Measurements from ENCODE around the gene SPTBN2. TPM values are rescaled to one million over a fixed set of nuclear protein-coding genes. Genes with fewer than 3 reads are reported as not detected.
A peak's percentile ranks its signal among the peaks of the same experiment; 100 is the strongest.

The SPTBN2 gene
- total RNA-seq, 1 experiment from 2014 or later = 7.3 TPM

- Histone ChIP-seq H3K9me3 (ENCODE audit: control insufficient read depth, insufficient read depth, low read depth, low read length) (no peaks in the 10 kb centered on the region), H3K4me1 (ENCODE audit: control insufficient read depth, insufficient read depth, low read length) (peaks cover 6% of the 10 kb centered on the region; the same call in 1 of the 2 replicates), H3K27me3 (ENCODE audit: control insufficient read depth, insufficient read depth, low read length) (peaks cover 38% of the 10 kb centered on the region), H3K27ac (ENCODE audit: low read length) (no peak overlapping the region), H3K36me3 (ENCODE audit: control insufficient read depth, insufficient read depth, low read length) (no peaks in the 10 kb centered on the region), H3K4me3 (ENCODE audit: low read depth in 2 of 2, low read length in 2 of 2) (no peak overlapping the region)
- intact Hi-C loops (cut with micrococcal nuclease; ENCODE audit: unreplicated experiment) = no loop called here
- BruUV-seq (replicated peaks) = no TSS peak
- in situ Hi-C loops (cut with HindIII; ENCODE audit: low pct_unique_long_range_greater_than_20kb, low sequenced_read_pairs) = no loop called here
- DNase-seq (ENCODE audit: low read depth, low spot score) = no peak
- TF ChIP-seq CTCF (IDR thresholded peaks at IDR 0.05) (no peak), TCF7L2 (IDR thresholded peaks at IDR 0.05; ENCODE audit: low read depth, low read length) (no peak), REST (IDR thresholded peaks at IDR 0.05; ENCODE audit: insufficient read depth in 1 of 2, low read depth in 2 of 2, low read length in 1 of 2) (no peak), POLR2AphosphoS5 (IDR thresholded peaks at IDR 0.05; ENCODE audit: low read depth, low read length) (no peak), SIN3A (IDR thresholded peaks at IDR 0.05; ENCODE audit: borderline replicate concordance, insufficient read depth, low read depth, low read length) (no peak)
- ChIA-PET CTCF (no interaction called here), POLR2A (interaction anchor here (0.7 kb wide), 1 partner anchor 64 kb away, joined by 3 read pairs; no protein-coding TSS in a partner anchor)
- ATAC-seq = no peak
Measured at GRCh38 chr11:66729447-66729846, 431 bp upstream of the SPTBN2 start.

GRCh38 chr11:66728038-66728692 is 851 bp downstream of the SPTBN2 start:
- CTCF ChIA-PET = no interaction called here
- peaks cover 6% of the 10 kb centered on the region; the same call in 1 of the 2 replicates for H3K4me1 ChIP-seq (ENCODE audit: control insufficient read depth, insufficient read depth, low read length)
- POLR2A ChIA-PET = interaction anchor here (0.6 to 0.7 kb wide), 3 partner anchors 46 to 128 kb away, joined by 8 to 12 read pairs (median 10); no protein-coding TSS in a partner anchor
- no peak overlapping the region for H3K27ac ChIP-seq (ENCODE audit: low read length)
- in situ Hi-C loops (cut with HindIII; ENCODE audit: low pct_unique_long_range_greater_than_20kb, low sequenced_read_pairs) = no loop called here
- TF ChIP-seq CTCF (IDR thresholded peaks at IDR 0.05) (no peak), REST (IDR thresholded peaks at IDR 0.05; ENCODE audit: insufficient read depth in 1 of 2, low read depth in 2 of 2, low read length in 1 of 2) (no peak), TCF7L2 (IDR thresholded peaks at IDR 0.05; ENCODE audit: low read depth, low read length) (no peak), POLR2AphosphoS5 (IDR thresholded peaks at IDR 0.05; ENCODE audit: low read depth, low read length) (no peak), SIN3A (IDR thresholded peaks at IDR 0.05; ENCODE audit: borderline replicate concordance, insufficient read depth, low read depth, low read length) (no peak)
- intact Hi-C loops (cut with micrococcal nuclease; ENCODE audit: unreplicated experiment) = no loop called here
- no peaks in the 10 kb centered on the region for H3K36me3 ChIP-seq (ENCODE audit: control insufficient read depth, insufficient read depth, low read length)
- H3K27me3 ChIP-seq (ENCODE audit: control insufficient read depth, insufficient read depth, low read length) = peaks cover 36% of the 10 kb centered on the region
- H3K4me3 ChIP-seq (ENCODE audit: low read depth in 2 of 2, low read length in 2 of 2) = peak overlapping the region; percentile 28 to 44
- H3K9me3 ChIP-seq (ENCODE audit: control insufficient read depth, insufficient read depth, low read depth, low read length) = no peaks in the 10 kb centered on the region
- no peak for DNase-seq (ENCODE audit: low read depth, low spot score)
- no TSS peak for BruUV-seq (replicated peaks)
- peak; percentile 58 for ATAC-seq
